Thoracic aorta (tissue), 2 donors: Measurements from ENCODE around the gene CDH23. TPM values are rescaled to one million over a fixed set of nuclear protein-coding genes. Genes with fewer than 3 reads are reported as not detected.

Experiments used
- ATAC-seq: fragments of 150-250 bp; one replicate; pipeline ENCODE4 v1.8.0; 2017; ENCODE audit warnings: low read depth; ENCODE audit not compliant: insufficient number of reproducible peaks, low FRiP score
- DNase-seq: peaks from one replicate; pipeline ENCODE4 v3.0.0-alpha.2; 2020; ENCODE audit warnings: low spot score
- H3K27ac ChIP-seq, 2 donors: fragments of 200-600 bp; sonication (generic); 1 replicate in 1 of 2; 2 replicates in 1 of 2; pipeline ENCODE4 v1.5.1; 2016; ENCODE audit warnings: mild to moderate bottlenecking in 2 of 2, moderate library complexity in 2 of 2
- H3K27me3 ChIP-seq: fragments of 200-600 bp; sonication (generic); replicated peaks from 2 replicates; pipeline ENCODE4 v1.6.0; 2016; ENCODE audit warnings: mild to moderate bottlenecking; ENCODE audit not compliant: insufficient read depth
- H3K36me3 ChIP-seq: fragments of 200-600 bp; sonication (generic); one replicate; pipeline ENCODE4 v1.5.1; 2016
- H3K4me1 ChIP-seq, 2 donors: fragments of 200-600 bp; sonication (generic); 1 replicate in 1 of 2; 2 replicates in 1 of 2; pipeline versions ENCODE4 v1.5.1 to v1.6.0; 2016; ENCODE audit warnings: low read depth in 2 of 2, mild to moderate bottlenecking in 1 of 2; ENCODE audit not compliant: control insufficient read depth in 1 of 2
- H3K4me3 ChIP-seq: fragments of 200-600 bp; sonication (generic); 2 replicates; pipeline ENCODE4 v1.5.1; 2016; ENCODE audit warnings: mild to moderate bottlenecking
- H3K9me3 ChIP-seq: fragments of 200-600 bp; sonication (generic); 2 replicates; pipeline ENCODE4 v1.5.1; 2016
- CTCF ChIP-seq: fragments of 200-600 bp; sonication (generic); IDR thresholded peaks from one replicate; pipeline ENCODE4 v1.5.1; 2019; ENCODE audit warnings: antibody characterized with exemption
- total RNA-seq, 2 donors: library from RNA; depleted of rRNA; stranded (reverse); fragments of >200 nt; gene quantifications; one replicate each; pipeline versions ENCODE4 v1.1.0 to v1.2.3, GENCODE V29; 2016

Gene CDH23
- total RNA-seq, 2 donors from 2014 or later = 10.6 to 10.8 TPM

- Histone ChIP-seq H3K27me3 (no peaks in the 10 kb centered on the region), H3K4me1 (no peaks in the 10 kb centered on the region), H3K9me3 (no peaks in the 10 kb centered on the region), H3K36me3 (no peaks in the 10 kb centered on the region), H3K27ac (no peak overlapping the region), H3K4me3 (no peak overlapping the region)
- no peak for TF ChIP-seq CTCF
- ATAC-seq (no peak), DNase-seq (no peak)
These were observed 405.5 kb downstream of the CDH23 start for GRCh38 chr10:71802235-71802634.

- no peak for DNase-seq
- TF ChIP-seq CTCF = no peak
These were observed 406.2 kb downstream of the CDH23 start for GRCh38 chr10:71802715-71803488.

GRCh38 chr10:71804077-71804476, 407.4 kb downstream of the CDH23 start:
- Histone ChIP-seq H3K36me3 (no peaks in the 10 kb centered on the region), H3K4me1 (no peaks in the 10 kb centered on the region), H3K27ac (no peak overlapping the region), H3K27me3 (no peaks in the 10 kb centered on the region), H3K9me3 (no peaks in the 10 kb centered on the region), H3K4me3 (no peak overlapping the region)
- ATAC-seq (no peak), DNase-seq (no peak)
- no peak for TF ChIP-seq CTCF

More at GRCh38 chr10:71802715-71803488, 406.2 kb downstream of the CDH23 start:
- Histone ChIP-seq H3K36me3 (no peaks in the 10 kb centered on the region), H3K9me3 (no peaks in the 10 kb centered on the region), H3K27me3 (no peaks in the 10 kb centered on the region), H3K4me1 (no peaks in the 10 kb centered on the region), H3K27ac (no peak overlapping the region), H3K4me3 (no peak overlapping the region)
- no peak for ATAC-seq

GRCh38 chr10:71805776-71806703, 409.3 kb downstream of the CDH23 start:
- H3K36me3 ChIP-seq = no peaks in the 10 kb centered on the region
- H3K27me3 ChIP-seq = no peaks in the 10 kb centered on the region
- DNase-seq = no peak
- TF ChIP-seq CTCF = no peak
- no peak for ATAC-seq
- H3K27ac ChIP-seq = no peak overlapping the region
- H3K9me3 ChIP-seq = no peaks in the 10 kb centered on the region
- H3K4me3 ChIP-seq = no peak overlapping the region
- H3K4me1 ChIP-seq = no peaks in the 10 kb centered on the region
